HCT116 (cell line): Measurements from ENCODE around the gene ACTR8.

Experiments used
- CTCF ChIP-seq, 3 experiments: fragments of 200-600 bp in 1 of 3; sonication (generic) in 1 of 3; IDR thresholded peaks in 2 of 3; conservative IDR thresholded peaks in 1 of 3; 2 replicates each; pipeline ENCODE4 v1.5.1; 2012 to 2017; ENCODE audit warnings: low read depth in 2 of 3, low read length in 2 of 3, antibody characterized with exemption in 1 of 3, borderline replicate concordance in 1 of 3, control low read depth in 1 of 3, mild to moderate bottlenecking in 1 of 3, mixed read lengths in 1 of 3, mixed run types in 1 of 3, moderate library complexity in 1 of 3; ENCODE audit not compliant: insufficient read depth in 1 of 3
- ELF1 ChIP-seq: IDR thresholded peaks from 2 replicates; pipeline ENCODE4 v1.6.1; 2012; ENCODE audit warnings: low read depth, borderline replicate concordance
- EZH2 ChIP-seq: fragments of 200-600 bp; sonication (generic); IDR thresholded peaks from 2 replicates; pipeline ENCODE4 v1.6.1; 2017; ENCODE audit warnings: antibody characterized with exemption, mixed run types
- MAX ChIP-seq: IDR thresholded peaks from 2 replicates; pipeline ENCODE4 v1.6.1; 2012
- POLR2A ChIP-seq: IDR thresholded peaks from 2 replicates; pipeline ENCODE4 v1.7.0; 2011; ENCODE audit warnings: borderline replicate concordance; ENCODE audit not compliant: insufficient read depth, insufficient read length; ENCODE audit errors: extremely low read depth
- RAD21 ChIP-seq: IDR thresholded peaks from 2 replicates; pipeline ENCODE4 v1.6.1; 2012; ENCODE audit warnings: low read depth, mild to moderate bottlenecking
- SRF ChIP-seq: IDR thresholded peaks from 2 replicates; pipeline ENCODE4 v1.6.1; 2012; ENCODE audit warnings: low read depth
- YY1 ChIP-seq: IDR thresholded peaks from 2 replicates; pipeline ENCODE4 v1.6.1; 2011; ENCODE audit warnings: low read length, low read depth, moderate library complexity, mild to moderate bottlenecking; ENCODE audit not compliant: insufficient replicate concordance; ENCODE audit errors: extremely low read depth
- ZNF274 ChIP-seq: fragments of 200-500 bp; sonication (Bioruptor generic); IDR thresholded peaks from 2 replicates; pipeline ENCODE4 v1.6.1; 2014; ENCODE audit warnings: mild to moderate bottlenecking, low read depth, low read length, inconsistent platforms

DNA sequence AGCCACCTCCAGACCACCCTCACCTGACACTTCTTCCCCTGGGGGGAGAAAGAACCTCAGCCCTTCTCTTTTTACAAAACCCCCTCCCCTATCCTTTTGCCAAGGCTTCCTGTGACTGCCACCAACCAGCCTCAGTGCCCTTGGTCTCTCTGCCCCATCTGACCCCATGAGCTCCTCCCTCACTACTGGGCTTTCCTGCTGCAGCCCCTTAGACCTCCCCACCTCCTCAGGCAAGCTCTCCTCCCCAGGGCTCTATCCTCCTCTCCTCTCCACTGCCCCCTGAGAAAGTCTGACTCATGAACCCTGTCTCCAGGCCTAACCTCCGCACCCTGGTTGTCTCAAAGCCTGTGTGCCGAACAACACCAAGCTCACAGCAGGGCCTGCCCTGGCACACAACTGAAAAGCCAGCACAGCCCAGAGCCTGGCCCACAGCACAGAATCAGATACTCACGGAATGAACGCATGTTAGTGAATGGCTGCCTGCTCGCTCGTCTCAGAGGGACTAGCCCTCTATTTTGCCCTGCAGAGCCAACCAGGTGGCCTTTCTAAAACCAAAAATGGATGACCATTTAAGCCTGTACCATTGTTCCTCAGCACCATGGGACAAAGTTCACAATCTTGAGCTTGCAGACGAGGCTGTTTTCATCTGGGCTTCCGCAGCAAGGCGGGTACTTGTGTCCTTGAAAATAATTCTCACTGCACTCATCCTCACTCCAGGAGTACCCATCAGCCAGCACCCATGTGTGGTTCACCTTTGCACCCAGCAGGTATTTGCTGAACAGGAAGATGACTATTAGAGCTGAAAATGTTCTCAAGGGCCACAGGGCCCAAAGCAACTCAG lies 37.5 kb downstream of the ACTR8 start:
- TF ChIP-seq CTCF (IDR thresholded peaks at IDR 0.05 in 2 of 3, conservative IDR thresholded peaks at IDR 0.05 in 1 of 3; ENCODE audit: borderline replicate concordance in 1 of 3, insufficient read depth in 1 of 3, low read depth in 2 of 3, low read length in 2 of 3) = no peak
- no peak for TF ChIP-seq EZH2
- TF ChIP-seq MAX = no peak
- TF ChIP-seq POLR2A = no peak
- no peak for TF ChIP-seq ELF1
- TF ChIP-seq RAD21 = no peak
- TF ChIP-seq ZNF274 = no peak
- TF ChIP-seq SRF = no peak
- no peak for TF ChIP-seq YY1
